GM18861 (cell line): ENCODE measurements around the gene GDPGP1.
"Not testable (repeated sequence)": the region's sequence is repeated elsewhere in the genome, so short reads cannot be mapped to it uniquely, and the experiment has no call there.

Experiments used
- ATAC-seq: cut with Tn5 transposase; IDR thresholded peaks from one replicate; pipeline ENCODE4 v1.9.1; 2021; ENCODE audit not compliant: unreplicated experiment

Gene GDPGP1

DNA sequence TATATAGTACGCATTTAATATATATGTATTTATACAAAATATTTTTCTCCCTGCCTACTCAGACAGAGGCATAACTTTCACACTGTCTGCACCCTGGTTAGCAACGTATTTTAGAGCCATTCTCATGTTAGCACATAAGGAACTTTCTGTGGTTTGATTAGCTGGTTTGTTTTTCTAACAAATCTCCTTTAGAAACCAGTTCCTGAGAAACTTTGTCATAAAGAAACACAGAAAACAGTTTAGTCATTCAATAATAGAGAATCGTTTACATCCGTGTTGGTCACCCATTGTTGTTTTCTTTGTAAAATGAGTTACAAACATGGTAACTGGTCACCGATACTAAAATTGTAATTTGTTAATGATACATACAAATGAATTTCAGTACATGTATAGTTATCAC lies 25.5 kb downstream of the GDPGP1 start:
- peak; percentile 75 for ATAC-seq

DNA sequence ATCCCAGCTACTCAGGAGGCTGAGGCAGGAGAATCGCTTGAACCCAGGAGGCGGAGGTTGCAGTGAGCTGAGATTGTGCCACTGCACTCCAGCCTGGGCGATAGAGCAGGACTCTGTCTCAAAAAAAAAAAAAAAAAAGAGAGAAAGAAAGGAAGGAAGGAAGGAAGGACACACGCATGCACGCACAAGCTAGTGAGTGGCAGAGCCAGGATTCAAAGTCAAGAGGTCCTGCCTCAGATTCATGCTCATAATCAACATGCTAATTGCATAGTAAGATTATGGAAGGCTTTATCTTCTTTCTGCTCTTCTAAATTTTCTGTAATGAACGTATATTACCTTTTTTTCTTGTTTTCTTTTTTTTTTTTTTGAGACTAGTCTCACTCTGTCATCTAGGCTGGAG lies 26.7 kb downstream of the GDPGP1 start:
- not testable (repeated sequence) for ATAC-seq

DNA sequence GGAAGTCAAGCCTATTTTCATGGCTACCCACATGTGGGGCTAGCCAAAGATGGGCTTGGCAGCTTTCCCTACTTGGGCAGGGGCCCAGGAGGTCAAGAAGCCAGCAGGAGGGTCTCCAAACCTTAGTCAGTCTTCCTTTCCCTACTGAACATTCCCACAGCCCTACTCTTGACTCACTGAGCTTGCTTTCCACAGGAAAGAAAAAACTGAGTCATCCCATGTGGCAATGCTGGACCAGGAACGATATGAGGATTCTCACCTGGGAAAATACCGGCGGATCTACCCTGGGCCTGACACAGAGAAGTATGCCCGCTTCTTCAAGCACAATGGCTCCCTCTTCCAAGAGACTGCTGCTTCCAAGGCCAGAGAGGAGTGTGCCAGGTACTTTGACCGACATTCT lies 27.8 kb downstream of the GDPGP1 start:
- no peak for ATAC-seq

DNA sequence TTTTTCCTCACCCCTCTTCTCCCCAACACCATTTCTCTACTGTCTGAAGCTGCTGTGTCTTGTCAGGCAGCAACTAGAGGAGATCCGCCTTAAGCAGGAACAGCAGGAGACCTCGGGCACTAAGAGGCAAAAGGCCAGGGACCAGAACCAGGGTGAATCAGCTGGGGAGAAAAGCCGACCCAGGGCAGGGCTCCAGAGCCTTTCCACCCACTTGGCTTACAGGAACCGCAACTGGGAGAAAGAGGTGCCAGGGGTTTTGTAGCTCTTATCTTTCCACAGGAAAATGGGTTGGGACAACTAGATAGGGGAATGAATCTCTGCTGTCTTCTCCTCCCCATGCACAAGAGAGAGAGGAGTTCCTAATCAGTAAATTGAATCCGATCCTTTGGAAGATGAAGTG lies 28.4 kb downstream of the GDPGP1 start:
- no peak for ATAC-seq

DNA sequence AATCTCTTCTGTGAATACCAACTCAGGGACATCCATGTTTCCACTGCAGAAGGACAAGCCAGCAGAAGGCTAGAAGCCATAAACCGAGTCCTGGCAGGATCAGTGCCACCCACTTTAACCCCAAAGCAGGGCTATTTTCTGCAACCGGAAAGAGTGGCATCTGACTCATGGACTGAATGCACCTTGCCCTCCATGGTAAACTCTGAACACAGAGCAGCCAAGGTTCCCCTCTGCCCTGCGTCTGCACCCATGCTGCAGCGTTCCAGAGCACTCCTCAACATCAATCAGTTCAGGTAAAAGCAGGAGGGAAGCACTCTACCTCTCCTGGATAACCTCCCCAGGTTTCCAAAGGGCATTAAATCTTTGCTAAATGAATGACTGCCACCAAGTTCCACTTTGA lies 30.7 kb downstream of the GDPGP1 start:
- no peak for ATAC-seq

DNA sequence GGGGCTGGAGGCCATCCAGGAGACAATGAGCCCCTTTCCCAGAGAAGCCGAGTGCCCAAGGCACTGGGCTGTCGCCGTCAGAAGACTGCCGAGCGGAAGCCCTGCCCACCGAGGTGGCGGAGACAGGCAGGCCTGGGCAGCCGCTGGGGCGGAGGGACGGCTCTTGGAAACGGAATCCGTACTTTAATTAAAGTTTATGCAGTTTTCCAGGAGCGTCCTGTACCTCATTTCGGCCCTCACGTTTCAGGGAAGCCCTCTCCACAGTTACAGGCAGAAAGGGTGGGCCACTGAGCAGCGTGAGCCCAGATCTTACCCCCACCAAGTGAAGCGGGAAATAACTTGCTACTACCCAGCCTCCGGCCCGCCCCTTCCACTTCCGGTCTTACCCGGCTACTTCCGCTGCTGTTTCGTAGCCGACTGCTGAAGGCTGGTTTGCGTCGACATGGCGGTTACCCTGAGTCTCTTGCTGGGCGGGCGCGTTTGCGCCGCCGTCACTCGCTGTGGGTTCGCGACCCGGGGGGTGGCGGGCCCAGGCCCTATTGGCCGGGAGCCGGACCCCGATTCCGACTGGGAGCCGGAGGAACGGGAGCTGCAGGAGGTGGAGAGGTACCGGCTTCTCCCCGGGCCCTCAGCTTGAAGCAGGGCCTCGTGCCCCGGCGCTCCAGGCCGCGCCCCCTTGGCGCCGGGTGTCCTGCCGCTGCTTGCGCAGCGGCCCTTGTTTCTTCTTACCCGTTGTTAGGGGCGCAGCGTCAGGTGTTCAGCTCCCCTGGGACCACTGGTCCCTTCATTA lies 31.5 kb downstream of the GDPGP1 start, which contains the start of gene NGRN:
Gene NGRN, plus strand, starts transcription at position 402 of the 790 bp plus-strand sequence. Its CDS starts 41 bp downstream, at position 443.
- ATAC-seq, result peak; percentile 86

DNA sequence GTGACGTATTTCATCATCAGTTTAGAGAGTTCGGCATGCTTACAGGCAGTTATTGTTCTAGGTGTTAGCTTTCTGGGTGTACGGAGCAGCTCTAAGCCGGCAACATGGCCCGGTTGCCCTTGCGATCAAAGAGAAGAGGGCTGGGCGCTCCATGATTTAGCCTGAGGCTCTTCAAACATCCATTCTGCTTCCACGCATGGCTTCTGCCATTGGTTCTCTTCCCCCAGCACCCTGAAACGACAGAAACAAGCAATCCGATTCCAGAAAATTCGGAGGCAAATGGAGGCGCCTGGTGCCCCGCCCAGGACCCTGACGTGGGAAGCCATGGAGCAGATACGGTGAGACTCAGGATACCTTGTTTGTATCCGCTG lies 32.0 kb downstream of the GDPGP1 start:
- peak; percentile 11 for ATAC-seq

DNA sequence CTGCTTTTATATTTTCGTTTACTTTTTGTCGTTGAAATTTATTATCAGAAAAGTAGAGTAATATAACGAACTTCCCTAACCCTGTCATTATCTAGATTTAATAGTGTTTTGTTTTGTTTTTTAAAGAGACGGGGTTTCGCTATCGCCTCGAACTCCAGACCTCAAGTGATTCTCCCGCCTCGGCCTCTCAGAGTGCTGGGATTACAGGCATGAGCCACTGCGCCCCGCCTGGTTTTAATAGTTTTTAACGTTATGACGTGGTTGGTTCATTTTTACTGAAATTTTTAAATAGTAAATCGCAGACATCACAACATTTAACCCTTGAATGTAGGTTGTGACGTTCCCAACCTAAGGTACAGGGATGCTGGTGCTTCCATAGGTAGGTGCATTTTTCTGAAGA lies 32.5 kb downstream of the GDPGP1 start:
- no peak for ATAC-seq

DNA sequence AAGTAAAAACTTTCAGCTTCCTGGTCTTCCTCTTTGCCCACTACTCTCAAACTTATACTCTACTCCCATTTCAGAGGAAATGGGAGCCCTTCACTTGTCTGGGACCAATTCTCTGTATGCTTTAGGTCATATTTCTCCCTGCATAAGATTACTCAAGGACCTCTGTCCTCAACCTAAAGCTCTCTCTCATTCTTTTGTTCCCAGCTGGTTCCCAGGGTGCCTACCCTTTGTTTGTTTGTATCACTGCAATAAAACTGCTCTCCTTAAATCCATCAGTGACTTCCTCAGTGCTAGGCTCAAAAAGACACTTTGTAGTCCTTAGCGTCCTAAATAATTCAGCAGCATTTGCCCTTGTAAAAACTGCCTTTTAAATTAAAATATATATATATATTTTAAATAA lies 34.4 kb downstream of the GDPGP1 start:
- no peak for ATAC-seq

DNA sequence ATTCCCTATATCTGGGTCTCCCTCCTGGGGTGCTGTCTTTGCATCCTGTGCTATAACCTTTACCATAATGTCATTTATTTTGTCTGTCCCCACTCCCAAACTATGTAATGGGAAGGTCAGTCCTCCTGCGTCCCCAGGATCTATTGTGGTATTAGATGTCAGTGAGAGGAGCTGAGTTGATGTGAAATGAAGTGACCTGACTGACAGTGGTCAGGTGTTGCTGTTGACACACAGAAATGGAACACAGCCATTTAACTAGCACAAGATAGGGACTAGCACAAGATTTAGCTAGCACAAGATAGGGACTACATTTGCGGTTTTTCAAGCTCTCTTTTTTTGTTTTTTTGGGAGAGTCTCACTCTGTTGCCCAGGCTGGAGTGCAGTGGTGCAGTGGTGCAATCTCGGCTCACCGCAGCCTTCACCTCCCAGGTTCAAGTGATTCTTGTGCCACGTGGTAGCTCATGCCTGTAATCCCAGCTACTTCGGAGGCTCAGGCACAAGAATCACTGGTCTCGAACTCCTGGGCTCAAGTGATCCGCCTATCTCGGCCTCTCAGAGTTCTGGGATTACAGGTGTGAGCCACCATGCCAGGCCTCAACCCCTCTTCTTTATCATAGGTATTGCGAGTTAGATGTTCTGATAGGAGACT lies 36.6 kb downstream of the GDPGP1 start:
- no peak for ATAC-seq

DNA sequence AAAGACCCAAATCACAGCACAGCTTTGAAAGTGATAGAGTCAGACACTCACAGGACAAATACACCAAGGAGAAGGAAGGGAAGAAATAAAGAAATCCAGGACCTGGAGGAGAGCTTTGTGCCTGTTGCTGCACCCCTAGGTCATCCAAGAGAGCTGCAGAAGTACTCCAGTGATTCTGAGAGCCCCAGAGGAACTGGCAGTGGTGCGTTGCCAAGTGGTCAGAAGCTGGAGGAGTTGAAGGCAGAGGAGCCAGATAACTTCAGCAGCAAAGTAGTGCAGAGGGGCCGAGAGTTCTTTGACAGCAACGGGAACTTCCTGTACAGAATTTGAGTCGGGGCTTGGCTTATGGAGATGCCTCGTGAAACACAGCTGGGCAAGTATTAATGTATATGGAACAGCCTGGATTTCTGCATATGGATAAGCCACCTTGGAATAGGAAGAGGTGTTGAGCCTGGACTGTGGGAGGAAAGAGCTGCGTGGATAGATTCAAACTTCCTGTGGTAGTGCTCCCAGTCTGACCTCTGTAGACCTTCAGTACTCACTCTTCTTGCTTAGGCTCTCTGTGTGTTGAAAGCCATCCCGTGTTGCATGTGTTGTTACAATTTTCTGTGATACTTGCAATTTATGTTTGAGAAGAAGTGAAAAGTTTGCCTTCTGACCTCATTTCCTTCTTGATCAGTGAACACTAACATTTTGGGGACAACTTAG lies 37.6 kb downstream of the GDPGP1 start:
- no peak for ATAC-seq

DNA sequence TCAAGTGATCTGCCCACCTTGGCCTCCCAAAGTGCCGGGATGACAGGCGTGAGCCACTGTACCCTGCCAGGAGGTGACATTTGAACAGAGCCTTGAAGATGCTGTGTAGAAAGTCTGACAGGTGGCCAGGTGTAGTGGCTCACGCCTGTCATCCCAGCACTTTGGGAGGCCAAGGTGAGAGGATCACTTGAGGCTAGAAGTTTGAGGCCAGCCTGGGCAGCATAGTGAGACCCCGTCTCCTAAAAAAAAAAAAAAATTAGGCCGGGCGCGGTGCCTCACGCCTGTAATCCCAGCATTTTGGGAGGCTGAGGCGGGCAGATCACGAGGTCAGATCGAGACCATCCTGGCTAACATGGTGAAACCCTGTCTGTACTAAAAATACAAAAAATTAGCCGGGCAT lies 44.5 kb downstream of the GDPGP1 start:
- ATAC-seq, result not testable (repeated sequence)

DNA sequence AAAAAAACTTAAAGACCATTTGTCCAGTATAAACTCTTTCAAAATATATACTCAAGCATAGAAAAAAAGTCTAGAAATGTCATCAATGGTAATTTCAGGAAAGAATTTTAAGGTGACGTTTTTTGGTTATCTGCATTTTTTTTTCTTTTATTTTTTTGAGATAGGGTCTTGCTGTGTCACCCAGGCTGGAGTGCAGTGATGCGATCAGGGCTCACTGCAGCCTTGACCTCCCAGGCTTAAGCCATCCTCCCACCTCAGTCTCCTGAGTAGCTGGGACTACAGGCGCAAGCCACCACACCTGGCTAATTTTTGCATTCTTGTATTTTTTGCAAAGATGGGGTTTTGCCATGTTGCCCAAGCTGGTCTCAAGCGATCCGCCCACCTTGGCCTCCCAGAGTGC lies 46.7 kb downstream of the GDPGP1 start:
- not testable (repeated sequence) for ATAC-seq

DNA sequence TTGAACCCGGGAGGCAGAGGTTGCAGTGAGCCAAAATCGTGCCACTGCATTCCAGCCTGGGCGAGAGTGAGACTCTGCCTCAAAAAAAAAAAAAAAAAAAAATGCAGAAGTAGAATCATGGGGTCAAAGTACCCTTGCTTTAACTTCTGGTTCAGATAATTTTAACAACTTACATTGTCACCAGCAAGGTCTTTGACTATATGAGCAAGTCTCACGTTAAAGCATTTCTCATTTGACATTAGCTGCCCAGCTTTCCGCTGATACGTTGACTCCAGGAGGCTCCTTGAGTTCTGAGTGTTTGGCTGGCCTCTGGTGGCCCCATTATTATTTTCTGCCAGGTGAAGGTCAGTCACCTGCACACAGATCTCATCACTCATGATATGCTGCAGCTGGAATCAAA lies 47.6 kb downstream of the GDPGP1 start:
- ATAC-seq, result not testable (repeated sequence)

DNA sequence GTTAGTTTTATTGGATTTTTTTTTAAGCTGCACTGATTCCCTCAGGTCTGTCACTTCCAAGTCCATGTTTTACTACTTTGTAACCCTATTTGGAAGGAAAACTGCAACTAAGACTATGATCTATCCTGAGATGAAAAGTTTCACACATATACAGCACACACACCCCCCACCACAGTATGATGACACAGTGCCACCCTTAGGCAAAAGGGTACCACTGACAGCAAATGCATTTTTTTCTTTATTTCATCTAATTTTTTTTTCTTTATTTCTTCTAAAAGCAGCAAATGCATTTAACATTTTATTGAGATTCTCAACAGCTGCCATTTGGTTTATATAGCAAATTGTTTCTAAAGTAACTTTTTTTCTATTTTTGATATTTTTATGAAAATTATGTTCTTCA lies 52.7 kb downstream of the GDPGP1 start:
- ATAC-seq, result no peak

DNA sequence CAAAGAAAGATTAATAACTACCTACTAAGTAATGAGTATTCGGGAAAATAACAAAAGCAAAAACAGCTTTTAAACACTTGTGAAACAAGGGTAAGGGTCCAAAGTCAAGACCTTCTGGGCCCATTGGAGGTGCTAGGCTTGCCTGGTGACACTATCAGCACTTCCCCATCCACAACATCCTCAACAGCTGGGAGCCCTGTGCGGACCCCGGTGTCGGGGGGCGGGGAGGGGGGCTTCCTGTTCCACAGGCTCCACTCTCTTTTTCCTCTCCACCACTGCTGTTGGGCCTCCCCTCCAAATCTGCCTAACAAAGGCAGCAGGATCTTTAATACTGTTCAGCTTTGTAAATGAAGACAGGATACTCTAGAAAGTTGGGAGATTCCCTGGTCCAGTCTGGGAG lies 53.1 kb downstream of the GDPGP1 start:
- ATAC-seq, result no peak

DNA sequence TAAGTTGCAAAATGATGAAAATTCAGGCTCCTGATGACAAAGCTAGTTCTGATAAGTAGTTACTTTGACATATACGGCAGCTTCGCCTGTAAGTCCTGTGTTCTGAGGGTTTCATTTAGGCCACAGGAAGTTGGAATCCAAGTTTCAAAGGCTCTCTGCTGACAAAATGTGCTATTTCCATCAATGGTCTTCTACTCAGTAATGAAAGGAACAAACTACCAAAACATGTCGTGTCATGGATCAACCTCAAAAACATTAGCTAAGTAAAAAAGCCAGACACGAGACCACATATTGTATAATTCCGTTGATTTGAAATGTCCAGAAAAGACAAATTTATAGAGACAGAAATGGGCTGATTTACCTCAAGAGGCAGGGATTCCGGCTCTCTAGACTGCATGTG lies 53.9 kb downstream of the GDPGP1 start:
- ATAC-seq, result no peak

DNA sequence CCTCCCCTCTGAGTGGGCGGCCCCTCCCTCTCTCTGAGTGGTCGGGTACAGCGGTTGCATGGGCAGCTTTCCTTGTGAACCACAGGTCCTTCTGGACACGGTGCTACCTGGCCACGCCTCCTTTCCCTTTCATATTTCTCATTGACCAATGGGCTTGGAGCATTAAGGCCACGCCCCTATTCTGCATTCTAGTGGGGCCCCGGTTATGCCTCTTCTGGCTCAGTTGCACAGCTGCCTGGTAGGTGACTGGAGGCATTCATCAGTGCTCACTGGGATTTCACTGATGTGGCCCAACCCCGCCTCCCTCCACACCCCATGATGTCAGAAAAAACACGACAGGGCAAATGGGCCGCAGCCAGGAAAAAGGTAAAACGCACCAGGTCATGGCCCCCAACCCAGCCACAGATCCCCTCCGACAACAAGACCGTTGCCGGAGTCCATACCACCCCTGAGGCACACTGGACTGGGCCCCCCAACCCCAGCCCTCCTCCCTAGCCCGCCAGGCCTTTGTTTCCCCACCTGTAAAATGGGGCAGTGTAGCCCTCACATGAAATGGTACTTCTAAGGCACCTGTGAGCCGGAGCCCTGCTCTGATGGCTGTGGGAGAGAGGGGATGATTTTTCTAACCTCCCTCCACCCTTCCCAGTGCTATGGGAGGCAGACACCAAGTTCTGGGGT lies 57.8 kb downstream of the GDPGP1 start:
- no peak for ATAC-seq

DNA sequence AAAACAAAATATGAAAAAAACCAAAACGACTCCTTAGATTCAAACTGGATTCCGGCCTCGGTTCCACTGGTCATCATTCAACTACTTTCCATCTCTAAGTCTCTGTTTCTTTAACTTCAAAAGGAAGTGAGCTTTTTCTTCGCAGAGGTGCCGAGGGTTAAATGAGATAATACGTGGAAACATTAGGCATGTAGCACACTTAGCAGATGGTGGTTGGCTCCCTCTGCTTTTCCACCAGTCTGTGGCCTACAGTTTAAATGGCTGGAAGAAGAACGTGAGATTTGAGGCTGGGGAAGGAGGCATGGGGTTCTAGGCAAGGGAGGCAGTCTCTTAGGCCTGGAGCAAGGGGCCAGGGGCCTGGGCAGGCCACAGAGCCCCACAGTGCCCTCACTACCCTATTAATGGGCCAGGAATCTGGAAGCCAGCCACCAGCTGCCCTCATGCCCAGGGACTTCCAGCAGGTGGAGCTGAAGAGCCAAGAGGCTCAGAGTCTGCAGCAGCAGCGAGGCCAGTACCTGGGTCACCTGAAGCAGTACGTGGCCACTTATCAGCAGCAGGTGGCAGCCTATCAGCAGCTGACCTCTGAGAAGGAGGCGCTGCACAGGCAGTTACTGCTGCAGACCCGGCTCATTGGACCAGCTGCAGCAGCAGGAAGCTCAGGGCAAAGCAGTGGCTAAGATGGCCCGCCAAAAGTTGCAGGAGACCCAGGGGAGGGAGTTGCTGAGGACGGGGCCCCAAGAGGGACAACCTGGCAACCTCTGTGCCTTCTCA lies 59.2 kb downstream of the GDPGP1 start:
- ATAC-seq, result not testable (repeated sequence)

DNA sequence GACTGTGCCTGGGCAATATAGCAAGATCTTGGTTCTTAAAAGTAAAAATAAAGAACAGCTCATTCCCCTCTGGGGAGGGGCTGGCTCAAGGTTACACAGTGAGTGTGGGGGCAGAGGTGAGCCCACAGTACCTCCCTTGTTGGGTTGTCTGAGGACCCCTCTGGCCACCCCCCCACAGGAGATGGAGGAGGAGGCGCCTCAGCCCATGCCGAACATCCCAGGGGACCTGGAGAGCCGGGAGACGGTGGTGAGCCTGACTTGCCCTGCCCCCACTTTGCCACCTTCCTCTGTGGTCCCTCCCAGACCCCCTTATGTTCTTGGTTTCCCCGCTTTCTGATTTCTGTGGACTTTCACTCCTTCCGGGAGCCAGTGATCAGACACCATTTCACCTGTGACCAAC lies 60.1 kb downstream of the GDPGP1 start:
- ATAC-seq, result no peak
